D721Med (cell line): ENCODE measurements around the gene MDH1B.

ENCODE experiments used
- DNase-seq: peaks from one replicate; pipeline ENCODE4 v3.0.0; 2011; ENCODE audit warnings: low spot score; ENCODE audit not compliant: insufficient read length
- FAIRE-seq: peaks from 2 replicates; lab custom pipeline; 2011; peaks lifted over from hg19 to GRCh38; lab: Jason Lieb, UNC
- TF ChIP-seq, protein P1 (sequence below): IDR thresholded peaks from 2 replicates; pipeline ENCODE4 v1.5.1; 2012; ENCODE audit warnings: mild to moderate bottlenecking, control low read depth; ENCODE audit not compliant: insufficient read depth; ENCODE audit errors: missing control alignments

Gene MDH1B

GRCh38 chr2:206790311-206790935 lies 25.3 kb upstream of the MDH1B start:
- no peak for DNase-seq
- FAIRE-seq: no peak
- TF ChIP-seq, protein P1, sequence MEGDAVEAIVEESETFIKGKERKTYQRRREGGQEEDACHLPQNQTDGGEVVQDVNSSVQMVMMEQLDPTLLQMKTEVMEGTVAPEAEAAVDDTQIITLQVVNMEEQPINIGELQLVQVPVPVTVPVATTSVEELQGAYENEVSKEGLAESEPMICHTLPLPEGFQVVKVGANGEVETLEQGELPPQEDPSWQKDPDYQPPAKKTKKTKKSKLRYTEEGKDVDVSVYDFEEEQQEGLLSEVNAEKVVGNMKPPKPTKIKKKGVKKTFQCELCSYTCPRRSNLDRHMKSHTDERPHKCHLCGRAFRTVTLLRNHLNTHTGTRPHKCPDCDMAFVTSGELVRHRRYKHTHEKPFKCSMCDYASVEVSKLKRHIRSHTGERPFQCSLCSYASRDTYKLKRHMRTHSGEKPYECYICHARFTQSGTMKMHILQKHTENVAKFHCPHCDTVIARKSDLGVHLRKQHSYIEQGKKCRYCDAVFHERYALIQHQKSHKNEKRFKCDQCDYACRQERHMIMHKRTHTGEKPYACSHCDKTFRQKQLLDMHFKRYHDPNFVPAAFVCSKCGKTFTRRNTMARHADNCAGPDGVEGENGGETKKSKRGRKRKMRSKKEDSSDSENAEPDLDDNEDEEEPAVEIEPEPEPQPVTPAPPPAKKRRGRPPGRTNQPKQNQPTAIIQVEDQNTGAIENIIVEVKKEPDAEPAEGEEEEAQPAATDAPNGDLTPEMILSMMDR: no peak

DNA sequence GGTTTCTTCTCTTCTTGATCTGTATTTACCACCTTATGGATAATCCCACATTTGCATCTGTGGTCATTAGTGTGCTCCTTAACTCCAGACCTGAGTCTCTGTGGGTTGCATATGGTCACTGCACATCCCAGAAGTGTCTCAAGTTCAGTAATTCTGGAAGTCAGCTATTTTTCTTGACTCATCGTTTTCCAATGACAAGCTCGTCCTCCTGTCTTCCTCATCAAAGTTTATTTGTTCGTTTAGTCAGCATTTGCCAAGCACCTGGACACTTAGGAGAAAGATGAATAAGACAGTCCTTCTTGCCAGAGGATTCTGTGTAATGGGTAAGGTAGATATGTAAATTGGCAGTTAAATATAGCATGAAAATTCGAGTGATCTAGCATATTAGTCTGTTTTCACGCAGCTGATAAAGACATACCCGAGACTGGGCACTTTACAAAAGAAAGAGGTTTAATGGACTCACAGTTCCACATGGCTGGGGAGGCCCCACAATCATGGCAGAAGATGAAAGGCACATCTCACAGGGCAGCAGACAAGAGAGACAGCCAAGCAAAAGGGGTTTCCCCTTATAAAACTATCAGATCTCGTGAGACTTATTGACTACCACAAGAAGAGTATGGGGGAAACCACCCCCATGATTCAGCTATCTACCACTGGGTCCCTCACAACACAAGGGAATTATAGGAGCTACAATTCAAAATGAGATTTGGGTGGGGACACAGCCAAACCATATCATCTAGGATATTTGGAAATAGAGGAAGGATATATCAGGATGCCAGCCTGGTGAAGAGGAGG lies 19.6 kb upstream of the MDH1B start:
- no peak for FAIRE-seq
- TF ChIP-seq, protein P1: no peak
- DNase-seq: no peak

DNA sequence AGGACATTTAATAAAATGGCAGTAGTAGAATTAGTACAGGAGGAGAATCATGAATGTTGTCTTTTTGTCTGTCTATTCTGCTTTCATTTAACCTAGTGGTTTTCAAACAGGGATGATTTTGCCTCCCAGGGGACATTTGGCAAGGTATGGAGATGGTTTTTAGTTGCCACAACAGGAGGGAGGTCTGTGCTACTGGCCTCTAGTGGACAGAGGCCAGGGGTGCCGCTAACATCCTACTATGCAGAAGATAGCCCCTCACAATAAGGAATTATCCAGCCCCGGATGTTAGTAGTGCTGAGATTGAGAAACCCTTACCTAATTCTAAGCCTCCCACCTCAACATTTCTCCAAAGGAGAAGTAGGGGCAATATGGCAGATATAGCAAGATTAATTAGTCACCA lies 18.6 kb upstream of the MDH1B start:
- TF ChIP-seq, protein P1: peak; percentile 15
- FAIRE-seq (no peak), DNase-seq (no peak)

- FAIRE-seq (no peak), DNase-seq (no peak)
- TF ChIP-seq, protein P1: no peak
Observed at GRCh38 chr2:206780671-206781070, 15.5 kb upstream of the MDH1B start.

- FAIRE-seq: no peak
- no peak for DNase-seq
- TF ChIP-seq, protein P1: no peak
Observed at GRCh38 chr2:206776432-206776831, 11.3 kb upstream of the MDH1B start.

GRCh38 chr2:206774871-206775270 lies 9.7 kb upstream of the MDH1B start:
- TF ChIP-seq, protein P1: no peak
- FAIRE-seq (no peak), DNase-seq (no peak)
